Articular chondrocyte of knee joint (primary cell): ENCODE results near the gene LGALS7B. TPM values are rescaled to one million over a fixed set of nuclear protein-coding genes. Genes with fewer than 3 reads are reported as not detected.

ENCODE experiments used
- small RNA-seq: library from RNA; depleted of rRNA; stranded (forward); fragments of <200 nt; gene quantifications from one replicate; pipeline ENCODE3, GENCODE V24; 2012
- total RNA-seq: library from RNA; depleted of rRNA; stranded (reverse); fragments of >200 nt; gene quantifications from 2 replicates; pipeline ENCODE4 v1.2.3, GENCODE V29; 2012

LGALS7B gene
- not detected in 2 replicates for total RNA-seq

GRCh38 chr19:38788478-38789243 is at the start of gene LGALS7B:
LGALS7B (plus strand) TSS chr19:38789200; CDS start chr19:38789227, 27 bp downstream.

DNA sequence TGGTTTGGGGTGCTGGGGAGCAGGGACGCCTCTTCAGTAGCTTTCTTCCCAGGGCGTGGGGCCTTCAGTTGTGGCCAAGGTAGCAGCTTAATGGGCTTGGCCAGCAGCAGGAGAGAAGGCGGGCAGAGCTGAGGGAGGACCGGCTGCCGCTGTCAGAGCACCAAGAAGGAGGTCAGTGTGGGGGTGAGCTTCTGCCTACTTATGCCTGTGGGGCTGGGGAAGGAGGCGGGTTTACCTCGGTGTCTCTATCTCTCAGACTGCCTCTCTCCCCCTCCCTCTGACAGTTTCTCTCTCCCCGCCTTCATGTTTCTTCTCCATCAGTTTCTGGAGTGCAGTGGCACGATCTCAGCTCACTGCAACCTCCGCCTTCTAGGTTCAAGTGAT is 44.7 kb upstream of the LGALS7B start, which contains the start of gene CAPN12:
Gene CAPN12 (minus strand): TSS at position 177 of the 384 bp plus-strand sequence. CDS start 309 bp downstream, outside the sequence.

DNA sequence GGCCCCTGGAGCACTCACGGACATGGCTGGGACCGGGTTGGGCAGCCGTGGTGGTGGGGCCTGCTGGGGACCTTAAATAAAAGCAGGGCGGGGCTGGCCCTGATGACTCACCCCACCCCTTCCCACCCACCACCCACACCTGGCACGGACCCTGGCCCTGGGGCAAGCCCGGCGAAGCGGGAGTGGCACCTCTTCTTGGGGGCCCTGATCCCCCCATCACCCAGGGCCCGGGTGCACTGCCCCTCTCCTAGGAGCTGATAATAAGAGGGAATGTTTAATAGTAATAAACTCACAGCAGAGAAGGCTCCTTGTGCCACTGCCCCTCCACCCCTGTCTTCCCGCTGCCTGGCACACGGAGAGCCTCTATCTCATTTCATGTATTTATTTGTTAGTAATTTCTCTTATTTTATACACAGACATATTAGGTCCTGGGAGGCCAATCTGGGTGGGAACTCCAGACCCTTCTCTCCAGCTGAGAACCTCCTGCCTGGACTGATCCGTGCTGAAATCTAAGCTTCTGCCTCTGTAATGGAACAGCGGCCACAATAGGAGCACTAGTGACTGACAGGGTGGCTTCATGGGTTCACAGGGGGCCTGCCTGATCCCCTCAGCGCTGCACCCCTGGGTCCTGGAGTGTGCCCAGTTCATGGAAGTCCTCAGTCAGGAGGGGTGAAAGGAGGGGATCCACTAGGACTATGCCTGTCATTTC is 15.4 kb upstream of the LGALS7B start, which contains the start of gene LGALS7:
Gene LGALS7 (minus strand): TSS at position 49 of the 709 bp plus-strand sequence. CDS start 25 bp downstream, at position 24.

GRCh38 chr19:38812841-38813320 is 23.9 kb downstream of the LGALS7B start, which contains the start of gene LGALS4:
LGALS4 (minus strand) TSS chr19:38812945; CDS start chr19:38812886, 59 bp downstream.

Small RNAs within 50 kb of the gene (small RNA-seq; reads per million reads assigned to genes)
- gene RNU6-140P, result not detected

Other genes with a start within 250 kb of the LGALS7B start
- 0.86 TPM in 1 of 2 replicates, not detected in the other for gene MAP4K1, start 171.2 kb upstream of the LGALS7B start, total RNA-seq
- 297 and 356 TPM in 2 replicates for gene EIF3K, start 170.0 kb upstream of the LGALS7B start, total RNA-seq
- 353 and 412 TPM in 2 replicates for gene ACTN4, start 141.6 kb upstream of the LGALS7B start, total RNA-seq
- 0.13 and 0.43 TPM in 2 replicates for gene CAPN12, start 44.7 kb upstream of the LGALS7B start, total RNA-seq
- gene LGALS7, start 15.7 kb upstream of the LGALS7B start, total RNA-seq, result not detected in 2 replicates
- gene LGALS4, start 23.7 kb downstream of the LGALS7B start, total RNA-seq, result 0.22 TPM in 1 of 2 replicates, not detected in the other
- gene ECH1, start 42.6 kb downstream of the LGALS7B start, total RNA-seq, result 27.8 and 28.0 TPM in 2 replicates
- 240 and 255 TPM in 2 replicates for gene HNRNPL, start 60.8 kb downstream of the LGALS7B start, total RNA-seq
- gene RINL, start 89.1 kb downstream of the LGALS7B start, total RNA-seq, result 3.6 and 3.9 TPM in 2 replicates
- gene SIRT2, start 110.4 kb downstream of the LGALS7B start, total RNA-seq, result 41.7 and 49.8 TPM in 2 replicates
- gene NFKBIB, start 110.8 kb downstream of the LGALS7B start, total RNA-seq, result 7.8 TPM in 2 replicates
- not detected in 2 replicates for gene CCER2, start 123.0 kb downstream of the LGALS7B start, total RNA-seq
- 10.2 and 14.1 TPM in 2 replicates for gene SARS2, start 141.6 kb downstream of the LGALS7B start, total RNA-seq
- 17.1 and 19.2 TPM in 2 replicates for gene MRPS12, start 141.7 kb downstream of the LGALS7B start, total RNA-seq
- 28.4 and 30.3 TPM in 2 replicates for gene FBXO17, start 186.5 kb downstream of the LGALS7B start, total RNA-seq
- gene FBXO27, start 243.3 kb downstream of the LGALS7B start, total RNA-seq, result 1.8 and 6.7 TPM in 2 replicates